PC-9 (cell line): ENCODE data around the gene FBXO22. TPM values are rescaled to one million over a fixed set of nuclear protein-coding genes. Genes with fewer than 3 reads are reported as not detected.

Experiments
- BruUV-seq: library from RNA; stranded (reverse); fragments of 400-500 nt; replicated peaks from 2 replicates; lab custom pipeline; 2021; lab: Mats Ljungman, UMichigan
- CTCF ChIA-PET: fragments of 300-600 bp; sonication (Branson Sonifier 250); formaldehyde crosslinking; loops from one replicate; lab custom pipeline; 2022; ENCODE audit warnings: antibody characterized with exemption; lab: Charles Lee
- POLR2A ChIA-PET: fragments of 300-600 bp; sonication (Branson Sonifier 250); formaldehyde crosslinking; loops from one replicate; lab custom pipeline; 2022; ENCODE audit warnings: antibody characterized with exemption; ENCODE audit not compliant: unreplicated experiment; lab: Charles Lee
- DNase-seq, 2 experiments: peaks; one replicate each; pipeline versions ENCODE4 v3.0.0 to v3.0.0-alpha.2; 2015 to 2022; ENCODE audit warnings: mixed read lengths in 1 of 2
- H2AFZ ChIP-seq: fragments of 200-600 bp; sonication (generic); 2 replicates; pipeline ENCODE4 v1.8.1; 2017; ENCODE audit warnings: antibody characterized with exemption
- H3F3A ChIP-seq: fragments of 200-600 bp; sonication (generic); 2 replicates; pipeline ENCODE4 v1.8.1; 2017; ENCODE audit warnings: antibody characterized with exemption, mild to moderate bottlenecking, low read depth; ENCODE audit not compliant: insufficient read depth
- H3K27ac ChIP-seq: fragments of 200-600 bp; sonication (generic); 2 replicates; pipeline ENCODE4 v1.6.1; 2016; ENCODE audit warnings: mixed run types
- H3K27me3 ChIP-seq: fragments of 200-600 bp; sonication (generic); 2 replicates; pipeline ENCODE4 v1.6.1; 2016; ENCODE audit warnings: low read depth, mixed run types; ENCODE audit not compliant: insufficient read depth
- H3K36me3 ChIP-seq: fragments of 200-600 bp; sonication (generic); 2 replicates; pipeline ENCODE4 v1.6.1; 2016; ENCODE audit warnings: low read depth, mixed run types
- H3K4me1 ChIP-seq: fragments of 200-600 bp; sonication (generic); replicated peaks from 2 replicates; pipeline ENCODE4 v1.6.1; 2016; ENCODE audit warnings: mixed run types; ENCODE audit not compliant: insufficient read depth
- H3K4me2 ChIP-seq: fragments of 200-600 bp; sonication (generic); 2 replicates; pipeline ENCODE4 v1.6.1; 2017; ENCODE audit warnings: mixed run types
- H3K4me3 ChIP-seq: fragments of 200-600 bp; sonication (generic); 2 replicates; pipeline ENCODE4 v1.6.1; 2016; ENCODE audit warnings: mixed run types
- H3K79me2 ChIP-seq: fragments of 200-600 bp; sonication (generic); 2 replicates; pipeline ENCODE4 v1.6.1; 2017; ENCODE audit warnings: low read depth, mixed run types
- H3K9me2 ChIP-seq: fragments of 200-600 bp; sonication (generic); 2 replicates; pipeline ENCODE4 v1.8.1; 2017; ENCODE audit warnings: mild to moderate bottlenecking; ENCODE audit not compliant: insufficient read depth
- H3K9me3 ChIP-seq: fragments of 200-600 bp; sonication (generic); 2 replicates; pipeline ENCODE4 v1.8.1; 2016; ENCODE audit warnings: low read depth; ENCODE audit not compliant: insufficient read depth
- H4K20me1 ChIP-seq: fragments of 200-600 bp; sonication (generic); 2 replicates; pipeline ENCODE4 v1.8.1; 2017; ENCODE audit not compliant: insufficient read depth
- EZH2 ChIP-seq: fragments of 200-600 bp; sonication (generic); IDR thresholded peaks from 2 replicates; pipeline ENCODE4 v1.8.0; 2017; ENCODE audit warnings: antibody characterized with exemption, low read depth
- intact Hi-C: fragments of 100-400 bp; cut with micrococcal nuclease; formaldehyde crosslinking; loops from one replicate; pipeline ENCODE4 v1.10.0; 2022; ENCODE audit not compliant: unreplicated experiment
- total RNA-seq: library from RNA; stranded (reverse); gene quantifications from 2 replicates; pipeline ENCODE4 v1.2.3, GENCODE V29; 2021
- TF ChIP-seq, protein P1 (sequence below): fragments of 200-600 bp; sonication (generic); conservative IDR thresholded peaks from 2 replicates; pipeline ENCODE4 v1.6.1; 2017; ENCODE audit warnings: mixed run types, antibody characterized with exemption, mild to moderate bottlenecking, moderate library complexity

FBXO22 gene
- total RNA-seq, 1 experiment from 2014 or later = 37.5 TPM

DNA sequence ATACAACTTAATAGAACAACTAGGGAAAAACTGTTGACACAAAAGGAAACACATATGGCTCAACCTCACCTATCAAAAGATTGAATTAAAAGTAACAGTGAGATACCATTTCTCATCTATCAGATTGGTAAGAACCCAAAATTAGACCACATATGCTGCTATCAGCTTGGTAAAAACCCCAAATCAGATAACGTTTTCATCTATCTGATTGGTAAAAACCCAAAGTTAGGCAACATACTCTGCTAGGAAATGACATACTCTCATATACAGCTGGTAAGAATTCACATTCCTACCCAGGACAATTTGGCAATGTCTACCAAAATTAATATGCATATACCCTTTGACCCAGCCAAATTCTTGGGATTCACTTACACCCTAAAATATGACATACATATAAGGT is 82.3 kb downstream of the FBXO22 start:
- Histone ChIP-seq H4K20me1 (no peaks in the 10 kb centered on the region), H2AFZ (no peak overlapping the region), H3K27me3 (no peaks in the 10 kb centered on the region), H3F3A (no peaks in the 10 kb centered on the region), H3K79me2 (no peaks in the 10 kb centered on the region), H3K27ac (no peak overlapping the region), H3K4me1 (no peaks in the 10 kb centered on the region), H3K9me2 (no peaks in the 10 kb centered on the region), H3K9me3 (no peaks in the 10 kb centered on the region), H3K36me3 (no peaks in the 10 kb centered on the region), H3K4me2 (no peak overlapping the region), H3K4me3 (no peak overlapping the region)
- BruUV-seq = no TSS peak
- POLR2A ChIA-PET = no interaction called here
- no peak for DNase-seq
- TF ChIP-seq EZH2 = no peak
- TF ChIP-seq, protein P1, sequence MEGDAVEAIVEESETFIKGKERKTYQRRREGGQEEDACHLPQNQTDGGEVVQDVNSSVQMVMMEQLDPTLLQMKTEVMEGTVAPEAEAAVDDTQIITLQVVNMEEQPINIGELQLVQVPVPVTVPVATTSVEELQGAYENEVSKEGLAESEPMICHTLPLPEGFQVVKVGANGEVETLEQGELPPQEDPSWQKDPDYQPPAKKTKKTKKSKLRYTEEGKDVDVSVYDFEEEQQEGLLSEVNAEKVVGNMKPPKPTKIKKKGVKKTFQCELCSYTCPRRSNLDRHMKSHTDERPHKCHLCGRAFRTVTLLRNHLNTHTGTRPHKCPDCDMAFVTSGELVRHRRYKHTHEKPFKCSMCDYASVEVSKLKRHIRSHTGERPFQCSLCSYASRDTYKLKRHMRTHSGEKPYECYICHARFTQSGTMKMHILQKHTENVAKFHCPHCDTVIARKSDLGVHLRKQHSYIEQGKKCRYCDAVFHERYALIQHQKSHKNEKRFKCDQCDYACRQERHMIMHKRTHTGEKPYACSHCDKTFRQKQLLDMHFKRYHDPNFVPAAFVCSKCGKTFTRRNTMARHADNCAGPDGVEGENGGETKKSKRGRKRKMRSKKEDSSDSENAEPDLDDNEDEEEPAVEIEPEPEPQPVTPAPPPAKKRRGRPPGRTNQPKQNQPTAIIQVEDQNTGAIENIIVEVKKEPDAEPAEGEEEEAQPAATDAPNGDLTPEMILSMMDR = no peak
- CTCF ChIA-PET = no interaction called here
- intact Hi-C loops = no loop called here

DNA sequence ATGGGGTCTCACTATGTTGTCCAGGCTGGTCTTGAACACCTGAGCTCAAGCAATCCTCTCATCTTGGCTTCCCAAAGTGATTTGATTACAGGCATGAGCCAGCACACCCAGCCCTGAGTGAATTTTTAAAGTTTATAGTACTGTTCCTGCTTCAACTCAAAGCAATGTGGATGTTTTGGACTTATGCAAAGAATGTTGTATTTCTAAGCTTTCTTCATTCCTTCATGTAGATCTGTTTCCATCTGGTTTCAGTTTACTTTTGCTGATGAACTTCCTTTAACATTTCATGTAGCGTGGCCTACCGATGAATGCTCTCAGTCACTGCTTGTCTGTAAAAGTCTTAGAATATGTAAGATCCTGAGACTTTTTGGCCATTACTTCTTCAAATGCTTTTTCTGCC is 85.4 kb downstream of the FBXO22 start:
- Histone ChIP-seq H2AFZ (no peak overlapping the region), H3K36me3 (no peaks in the 10 kb centered on the region), H3K4me2 (no peak overlapping the region), H3K27ac (no peak overlapping the region), H3K4me1 (no peaks in the 10 kb centered on the region), H3K27me3 (no peaks in the 10 kb centered on the region), H3K9me3 (no peaks in the 10 kb centered on the region), H3F3A (no peaks in the 10 kb centered on the region), H3K9me2 (no peaks in the 10 kb centered on the region), H3K4me3 (no peak overlapping the region), H4K20me1 (no peaks in the 10 kb centered on the region), H3K79me2 (no peaks in the 10 kb centered on the region)
- DNase-seq = no peak
- ChIA-PET POLR2A (no interaction called here), CTCF (interaction anchor here (0.6 kb wide), 1 partner anchor 1089 kb away, joined by 3 read pairs; no protein-coding TSS in a partner anchor)
- BruUV-seq = no TSS peak
- TF ChIP-seq, protein P1 = no peak
- TF ChIP-seq EZH2 = no peak
- intact Hi-C loops = no loop called here

DNA sequence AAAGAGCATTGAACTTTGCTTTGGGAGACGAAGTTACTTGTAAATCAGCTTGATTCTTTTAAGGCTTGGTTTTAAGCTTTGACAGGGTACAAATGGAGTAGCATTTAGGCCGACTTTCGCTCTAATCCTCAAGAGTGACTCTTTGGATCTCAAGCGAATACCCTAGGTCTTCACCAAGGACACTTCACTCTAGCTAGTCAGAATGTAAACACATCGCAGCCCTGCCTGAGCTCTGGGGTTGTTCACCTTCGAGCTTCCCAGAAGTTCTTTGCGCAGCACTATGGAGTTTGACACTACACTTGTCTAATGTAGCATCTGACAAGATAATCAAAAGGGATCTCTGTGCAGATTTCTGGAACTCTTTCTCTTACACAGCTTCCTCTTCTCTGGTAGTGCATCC is 86.2 kb downstream of the FBXO22 start:
- H3F3A ChIP-seq = no peaks in the 10 kb centered on the region
- no peaks in the 10 kb centered on the region for H3K9me2 ChIP-seq
- no peaks in the 10 kb centered on the region for H3K9me3 ChIP-seq
- DNase-seq = no peak
- H2AFZ ChIP-seq = no peak overlapping the region
- BruUV-seq = no TSS peak
- H3K27me3 ChIP-seq = no peaks in the 10 kb centered on the region
- TF ChIP-seq EZH2 = no peak
- TF ChIP-seq, protein P1 = no peak
- intact Hi-C loops = no loop called here
- ChIA-PET POLR2A (interaction anchor here (0.5 kb wide), 1 partner anchor 9 kb away, joined by 9 read pairs; no protein-coding TSS in a partner anchor), CTCF (no interaction called here)
- H3K79me2 ChIP-seq = no peaks in the 10 kb centered on the region
- no peaks in the 10 kb centered on the region for H3K36me3 ChIP-seq
- H3K4me1 ChIP-seq = no peaks in the 10 kb centered on the region
- H4K20me1 ChIP-seq = no peaks in the 10 kb centered on the region
- H3K27ac ChIP-seq = no peak overlapping the region
- H3K4me2 ChIP-seq = no peak overlapping the region
- H3K4me3 ChIP-seq = no peak overlapping the region

Other genes with a start within 250 kb of the FBXO22 start
- gene CSPG4, start 191.0 kb upstream of the FBXO22 start, total RNA-seq = 2.4 and 2.6 TPM in 2 replicates
- 15.6 and 20.0 TPM in 2 replicates for gene UBE2Q2, start 60.4 kb upstream of the FBXO22 start, total RNA-seq
- 5.2 and 11.3 TPM in 2 replicates for gene NRG4, start 108.5 kb downstream of the FBXO22 start, total RNA-seq
- gene TMEM266, start 156.1 kb downstream of the FBXO22 start, total RNA-seq = 0.38 and 0.41 TPM in 2 replicates